IMR-90 (cell line): ENCODE results near the gene MYO5A.

Experiments used
- CEBPB ChIP-seq: IDR thresholded peaks from 2 replicates; pipeline ENCODE4 v1.6.1; 2012; ENCODE audit warnings: low read depth, low read length, improper control_type of control experiment
- CHD1 ChIP-seq: IDR thresholded peaks from 2 replicates; pipeline ENCODE4 v1.6.1; 2012; ENCODE audit warnings: low read depth, low read length, improper control_type of control experiment
- MAFK ChIP-seq: IDR thresholded peaks from 2 replicates; pipeline ENCODE4 v1.6.1; 2012; ENCODE audit warnings: low read depth, low read length, improper control_type of control experiment
- MAZ ChIP-seq: IDR thresholded peaks from 2 replicates; pipeline ENCODE4 v1.6.1; 2012; ENCODE audit warnings: low read depth, mild to moderate bottlenecking, low read length, improper control_type of control experiment, moderate library complexity, borderline replicate concordance
- MXI1 ChIP-seq: IDR thresholded peaks from 2 replicates; pipeline ENCODE4 v1.6.1; 2012; ENCODE audit warnings: low read depth, mild to moderate bottlenecking, low read length, moderate library complexity, borderline replicate concordance
- NFE2L2 ChIP-seq: fragments of 150-350 bp; IDR thresholded peaks from 2 replicates; pipeline ENCODE4 v1.6.1; 2016; ENCODE audit warnings: low read depth, mild to moderate bottlenecking, low read length
- POLR2A ChIP-seq: IDR thresholded peaks from 2 replicates; pipeline ENCODE4 v1.6.1; 2012; ENCODE audit warnings: mild to moderate bottlenecking, low read depth, low read length
- RAD21 ChIP-seq: IDR thresholded peaks from 2 replicates; pipeline ENCODE4 v1.6.1; 2012; ENCODE audit warnings: low read length, improper control_type of control experiment
- RCOR1 ChIP-seq: IDR thresholded peaks from 2 replicates; pipeline ENCODE4 v1.6.1; 2012; ENCODE audit warnings: mild to moderate bottlenecking, low read length, improper control_type of control experiment; ENCODE audit not compliant: insufficient replicate concordance
- RFX5 ChIP-seq: IDR thresholded peaks from 2 replicates; pipeline ENCODE4 v1.8.0; 2012; ENCODE audit warnings: low read depth, mild to moderate bottlenecking, low read length, moderate library complexity
- SMC3 ChIP-seq: fragments of 150-350 bp; IDR thresholded peaks from 2 replicates; pipeline ENCODE4 v1.6.1; 2016; ENCODE audit warnings: low read depth, mild to moderate bottlenecking, antibody characterized with exemption, low read length, moderate library complexity
- TF ChIP-seq, protein P1 (sequence below): conservative IDR thresholded peaks from 2 replicates; pipeline ENCODE4 v1.5.1; 2012; ENCODE audit warnings: mild to moderate bottlenecking, low read depth, low read length, improper control_type of control experiment
- TF ChIP-seq, protein P2 (sequence below): fragments of 150-350 bp; IDR thresholded peaks from 2 replicates; pipeline ENCODE4 v1.6.1; 2017; ENCODE audit warnings: mild to moderate bottlenecking, antibody characterized with exemption, low read length, low read depth
- TF ChIP-seq, protein P3 (sequence below): fragments of 150-350 bp; IDR thresholded peaks from 2 replicates; pipeline ENCODE4 v1.6.1; 2016; ENCODE audit warnings: low read depth, mild to moderate bottlenecking, low read length, moderate library complexity, borderline replicate concordance

DNA sequence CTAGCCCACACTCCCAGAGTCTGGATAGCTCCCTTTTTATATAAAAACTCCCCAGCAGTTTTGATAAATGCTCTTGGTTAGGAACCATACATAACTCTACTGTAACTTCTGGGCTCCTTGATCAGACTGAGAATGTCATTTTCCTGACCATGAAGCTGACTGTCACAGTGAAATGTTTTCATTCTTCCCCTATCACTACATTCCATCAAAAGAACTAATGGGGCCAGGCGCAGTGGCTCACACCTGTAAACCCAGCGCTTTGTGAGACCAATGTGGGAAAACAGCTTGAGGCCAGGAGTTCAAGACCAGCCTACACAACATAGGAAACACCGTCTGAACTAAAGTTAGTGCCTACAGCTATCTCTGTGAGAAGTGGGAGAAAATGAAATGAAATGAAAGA is 160.3 kb downstream of the MYO5A start:
- TF ChIP-seq, protein P1, sequence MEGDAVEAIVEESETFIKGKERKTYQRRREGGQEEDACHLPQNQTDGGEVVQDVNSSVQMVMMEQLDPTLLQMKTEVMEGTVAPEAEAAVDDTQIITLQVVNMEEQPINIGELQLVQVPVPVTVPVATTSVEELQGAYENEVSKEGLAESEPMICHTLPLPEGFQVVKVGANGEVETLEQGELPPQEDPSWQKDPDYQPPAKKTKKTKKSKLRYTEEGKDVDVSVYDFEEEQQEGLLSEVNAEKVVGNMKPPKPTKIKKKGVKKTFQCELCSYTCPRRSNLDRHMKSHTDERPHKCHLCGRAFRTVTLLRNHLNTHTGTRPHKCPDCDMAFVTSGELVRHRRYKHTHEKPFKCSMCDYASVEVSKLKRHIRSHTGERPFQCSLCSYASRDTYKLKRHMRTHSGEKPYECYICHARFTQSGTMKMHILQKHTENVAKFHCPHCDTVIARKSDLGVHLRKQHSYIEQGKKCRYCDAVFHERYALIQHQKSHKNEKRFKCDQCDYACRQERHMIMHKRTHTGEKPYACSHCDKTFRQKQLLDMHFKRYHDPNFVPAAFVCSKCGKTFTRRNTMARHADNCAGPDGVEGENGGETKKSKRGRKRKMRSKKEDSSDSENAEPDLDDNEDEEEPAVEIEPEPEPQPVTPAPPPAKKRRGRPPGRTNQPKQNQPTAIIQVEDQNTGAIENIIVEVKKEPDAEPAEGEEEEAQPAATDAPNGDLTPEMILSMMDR, result no peak
- TF ChIP-seq RFX5 (no peak), POLR2A (no peak), MAFK (no peak), CEBPB (no peak), SMC3 (no peak), RAD21 (no peak), MXI1 (no peak), RCOR1 (no peak), CHD1 (no peak), MAZ (no peak), NFE2L2 (no peak)
- TF ChIP-seq, protein P2, sequence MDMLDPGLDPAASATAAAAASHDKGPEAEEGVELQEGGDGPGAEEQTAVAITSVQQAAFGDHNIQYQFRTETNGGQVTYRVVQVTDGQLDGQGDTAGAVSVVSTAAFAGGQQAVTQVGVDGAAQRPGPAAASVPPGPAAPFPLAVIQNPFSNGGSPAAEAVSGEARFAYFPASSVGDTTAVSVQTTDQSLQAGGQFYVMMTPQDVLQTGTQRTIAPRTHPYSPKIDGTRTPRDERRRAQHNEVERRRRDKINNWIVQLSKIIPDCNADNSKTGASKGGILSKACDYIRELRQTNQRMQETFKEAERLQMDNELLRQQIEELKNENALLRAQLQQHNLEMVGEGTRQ, result no peak
- TF ChIP-seq, protein P3, sequence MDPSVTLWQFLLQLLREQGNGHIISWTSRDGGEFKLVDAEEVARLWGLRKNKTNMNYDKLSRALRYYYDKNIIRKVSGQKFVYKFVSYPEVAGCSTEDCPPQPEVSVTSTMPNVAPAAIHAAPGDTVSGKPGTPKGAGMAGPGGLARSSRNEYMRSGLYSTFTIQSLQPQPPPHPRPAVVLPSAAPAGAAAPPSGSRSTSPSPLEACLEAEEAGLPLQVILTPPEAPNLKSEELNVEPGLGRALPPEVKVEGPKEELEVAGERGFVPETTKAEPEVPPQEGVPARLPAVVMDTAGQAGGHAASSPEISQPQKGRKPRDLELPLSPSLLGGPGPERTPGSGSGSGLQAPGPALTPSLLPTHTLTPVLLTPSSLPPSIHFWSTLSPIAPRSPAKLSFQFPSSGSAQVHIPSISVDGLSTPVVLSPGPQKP, result no peak
